NCI-H2081 treated with DMSO at 0.1 percent for 48 hours (cell line): ENCODE data around the gene NKX2-2.

ENCODE experiments used
- DNase-seq: peaks from one replicate; lab custom pipeline; 2025; lab: John Stamatoyannopoulos, UW

Gene NKX2-2

GRCh38 chr20:21521596-21522480, 8.0 kb upstream of the NKX2-2 start:
- no peak for DNase-seq

- no peak for DNase-seq
Observed at GRCh38 chr20:21520702-21521595, 7.1 kb upstream of the NKX2-2 start.

- no peak for DNase-seq
Observed at GRCh38 chr20:21519136-21519584, 5.3 kb upstream of the NKX2-2 start.

GRCh38 chr20:21518292-21518991, 4.6 kb upstream of the NKX2-2 start:
- DNase-seq = no peak

GRCh38 chr20:21517566-21518277, 3.9 kb upstream of the NKX2-2 start:
- no peak for DNase-seq

GRCh38 chr20:21516861-21517565, 3.1 kb upstream of the NKX2-2 start:
- no peak for DNase-seq

GRCh38 chr20:21516180-21516567, 2.3 kb upstream of the NKX2-2 start:
- DNase-seq = no peak

GRCh38 chr20:21515300-21516179, 1.7 kb upstream of the NKX2-2 start:
- no peak for DNase-seq

- no peak for DNase-seq
Observed at GRCh38 chr20:21514553-21515251, 838 bp upstream of the NKX2-2 start.

GRCh38 chr20:21513181-21513663, 642 bp downstream of the NKX2-2 start:
- no peak for DNase-seq

GRCh38 chr20:21512634-21513180, 1.2 kb downstream of the NKX2-2 start:
- no peak for DNase-seq

- DNase-seq = no peak
Observed at GRCh38 chr20:21511850-21512633, 1.8 kb downstream of the NKX2-2 start.

GRCh38 chr20:21511485-21511849, 2.4 kb downstream of the NKX2-2 start:
- DNase-seq = no peak

GRCh38 chr20:21510414-21511384, 3.2 kb downstream of the NKX2-2 start:
- no peak for DNase-seq

- DNase-seq = no peak
Observed at GRCh38 chr20:21509597-21510371, 4.1 kb downstream of the NKX2-2 start.

GRCh38 chr20:21509079-21509596, 4.7 kb downstream of the NKX2-2 start:
- no peak for DNase-seq
